LNCaP clone FGC (cell line): ENCODE measurements around the gene TSPAN5.

Experiments used
- DNase-seq: peaks from one replicate; pipeline ENCODE4 v3.0.0-alpha.2; 2011; ENCODE audit warnings: low read depth
- H3K4me3 ChIP-seq: 2 replicates; pipeline ENCODE4 v1.5.1; 2011; ENCODE audit warnings: mild to moderate bottlenecking, low read depth, low read length, control low read depth
- TF ChIP-seq, protein P1 (sequence below): IDR thresholded peaks from 2 replicates; pipeline ENCODE4 v1.5.1; 2012; ENCODE audit warnings: mild to moderate bottlenecking; ENCODE audit not compliant: control insufficient read depth, insufficient read depth; ENCODE audit errors: extremely low read depth

The TSPAN5 gene

DNA sequence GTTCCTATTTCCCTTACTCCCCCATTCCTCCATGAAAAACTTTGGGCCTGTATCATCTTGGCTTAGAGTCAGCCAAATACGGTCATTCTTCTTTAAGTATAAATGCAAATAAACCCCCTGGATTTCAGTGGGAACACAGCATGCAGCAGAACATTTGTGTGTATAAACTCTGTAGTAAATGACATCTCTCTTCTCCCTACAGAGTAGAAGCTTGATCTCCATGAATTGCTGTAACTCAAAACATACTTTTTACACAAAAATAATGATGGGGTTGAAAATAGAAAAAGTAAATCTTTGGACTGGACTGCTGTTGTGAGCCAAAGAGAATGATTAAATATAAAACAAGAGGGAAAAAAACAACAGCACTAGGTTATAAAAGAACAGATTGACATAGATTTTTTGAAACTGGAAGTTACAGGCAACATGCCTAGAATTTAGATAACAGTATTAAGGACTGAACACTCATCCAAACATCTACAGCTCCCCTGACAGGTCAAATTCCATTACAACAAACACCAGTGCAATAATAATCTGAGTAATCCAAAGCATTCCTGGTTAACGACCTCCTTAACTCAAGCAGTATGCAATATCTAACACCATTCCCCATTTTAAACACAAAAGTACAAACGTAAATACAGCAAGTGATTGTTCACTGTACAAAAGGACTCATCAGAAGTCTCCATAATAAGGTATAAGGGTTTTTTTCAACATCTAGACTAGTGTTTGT lies 30.7 kb downstream of the TSPAN5 start:
- H3K4me3 ChIP-seq, result no peak overlapping the region
- TF ChIP-seq, protein P1, sequence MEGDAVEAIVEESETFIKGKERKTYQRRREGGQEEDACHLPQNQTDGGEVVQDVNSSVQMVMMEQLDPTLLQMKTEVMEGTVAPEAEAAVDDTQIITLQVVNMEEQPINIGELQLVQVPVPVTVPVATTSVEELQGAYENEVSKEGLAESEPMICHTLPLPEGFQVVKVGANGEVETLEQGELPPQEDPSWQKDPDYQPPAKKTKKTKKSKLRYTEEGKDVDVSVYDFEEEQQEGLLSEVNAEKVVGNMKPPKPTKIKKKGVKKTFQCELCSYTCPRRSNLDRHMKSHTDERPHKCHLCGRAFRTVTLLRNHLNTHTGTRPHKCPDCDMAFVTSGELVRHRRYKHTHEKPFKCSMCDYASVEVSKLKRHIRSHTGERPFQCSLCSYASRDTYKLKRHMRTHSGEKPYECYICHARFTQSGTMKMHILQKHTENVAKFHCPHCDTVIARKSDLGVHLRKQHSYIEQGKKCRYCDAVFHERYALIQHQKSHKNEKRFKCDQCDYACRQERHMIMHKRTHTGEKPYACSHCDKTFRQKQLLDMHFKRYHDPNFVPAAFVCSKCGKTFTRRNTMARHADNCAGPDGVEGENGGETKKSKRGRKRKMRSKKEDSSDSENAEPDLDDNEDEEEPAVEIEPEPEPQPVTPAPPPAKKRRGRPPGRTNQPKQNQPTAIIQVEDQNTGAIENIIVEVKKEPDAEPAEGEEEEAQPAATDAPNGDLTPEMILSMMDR, result 0 out of 2 replicates have a peak, but pooled peaks have one; percentile 11
- no peak for DNase-seq

- no peak overlapping the region for H3K4me3 ChIP-seq
- DNase-seq, result no peak
- TF ChIP-seq, protein P1, result no peak
These were observed 32.1 kb downstream of the TSPAN5 start for GRCh38 chr4:98626350-98626749.

DNA sequence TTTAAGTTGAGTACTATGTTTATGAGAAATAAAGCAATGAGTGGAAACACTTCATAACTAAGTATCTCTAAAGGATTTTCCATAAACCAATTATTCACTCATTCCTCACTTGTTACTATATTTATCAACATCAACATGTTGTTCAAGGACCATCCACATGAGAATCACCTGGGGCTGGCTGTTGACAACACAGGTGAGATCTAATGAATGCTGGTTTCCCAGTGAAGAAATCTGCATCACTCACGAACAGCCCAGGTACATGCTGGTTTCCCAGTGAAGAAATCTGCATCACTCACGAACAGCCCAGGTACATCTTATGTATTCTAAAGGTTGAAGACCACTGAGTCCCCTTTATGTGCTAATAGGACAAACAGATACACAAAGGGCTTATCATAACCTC lies 32.5 kb downstream of the TSPAN5 start:
- TF ChIP-seq, protein P1, result no peak
- DNase-seq, result no peak
- no peak overlapping the region for H3K4me3 ChIP-seq

- no peak overlapping the region for H3K4me3 ChIP-seq
- DNase-seq, result no peak
- TF ChIP-seq, protein P1, result no peak
These were observed 33.0 kb downstream of the TSPAN5 start for GRCh38 chr4:98625399-98625798.

DNA sequence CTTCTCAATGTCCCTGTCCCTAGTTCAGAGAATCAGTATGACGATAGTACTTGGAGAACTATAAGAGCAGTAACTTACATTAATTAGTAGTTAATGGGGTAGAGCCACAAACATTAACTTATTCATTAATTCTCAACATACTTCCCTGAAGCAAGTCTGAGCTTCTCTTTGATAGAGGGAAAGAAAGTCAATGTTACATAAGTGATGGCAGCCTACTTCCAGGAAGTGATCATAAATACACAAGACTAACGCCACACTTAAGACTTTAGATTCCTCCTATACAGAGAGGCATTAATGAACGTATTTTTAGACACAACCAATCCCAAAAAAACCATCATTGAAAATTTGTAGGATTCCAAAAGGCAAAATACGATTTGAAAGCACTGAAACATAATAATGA lies 33.8 kb downstream of the TSPAN5 start:
- no peak for DNase-seq
- H3K4me3 ChIP-seq, result no peak overlapping the region
- TF ChIP-seq, protein P1, result no peak

- DNase-seq, result no peak
- no peak overlapping the region for H3K4me3 ChIP-seq
- TF ChIP-seq, protein P1, result no peak
These were observed 34.3 kb downstream of the TSPAN5 start for GRCh38 chr4:98624144-98624543.
